NCI-H69 (cell line): Measurements from ENCODE around the gene ASPG.
"Not testable (repeated sequence)": the region's sequence is repeated elsewhere in the genome, so short reads cannot be mapped to it uniquely, and the experiment has no call there.

ENCODE experiments used
- DNase-seq: peaks from one replicate; lab custom pipeline; 2025; lab: John Stamatoyannopoulos, UW

Gene ASPG

GRCh38 chr14:104147346-104148125 is 62.0 kb downstream of the ASPG start:
- DNase-seq: no peak

- no peak for DNase-seq
Measured at GRCh38 chr14:104148433-104149277, 63.2 kb downstream of the ASPG start.

DNA sequence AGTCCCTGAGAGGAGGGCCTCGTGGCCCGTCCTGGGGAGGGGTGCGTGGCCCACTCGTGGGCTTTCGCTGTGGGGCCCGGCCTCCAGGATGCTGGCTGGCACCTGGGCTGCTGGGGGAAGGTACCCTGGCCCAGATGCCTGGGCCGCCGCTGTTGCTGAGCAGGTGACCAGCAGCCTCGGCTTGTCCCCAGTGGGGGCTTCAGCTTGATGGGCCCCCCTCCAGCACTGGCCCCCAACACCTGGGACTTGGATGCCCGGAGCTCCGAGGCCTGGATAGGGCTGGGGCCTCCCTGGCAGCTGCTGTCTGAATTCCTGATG is 63.7 kb downstream of the ASPG start:
- no peak for DNase-seq

- DNase-seq: peak; percentile 82
Measured at GRCh38 chr14:104149617-104150135, 64.2 kb downstream of the ASPG start.

DNA sequence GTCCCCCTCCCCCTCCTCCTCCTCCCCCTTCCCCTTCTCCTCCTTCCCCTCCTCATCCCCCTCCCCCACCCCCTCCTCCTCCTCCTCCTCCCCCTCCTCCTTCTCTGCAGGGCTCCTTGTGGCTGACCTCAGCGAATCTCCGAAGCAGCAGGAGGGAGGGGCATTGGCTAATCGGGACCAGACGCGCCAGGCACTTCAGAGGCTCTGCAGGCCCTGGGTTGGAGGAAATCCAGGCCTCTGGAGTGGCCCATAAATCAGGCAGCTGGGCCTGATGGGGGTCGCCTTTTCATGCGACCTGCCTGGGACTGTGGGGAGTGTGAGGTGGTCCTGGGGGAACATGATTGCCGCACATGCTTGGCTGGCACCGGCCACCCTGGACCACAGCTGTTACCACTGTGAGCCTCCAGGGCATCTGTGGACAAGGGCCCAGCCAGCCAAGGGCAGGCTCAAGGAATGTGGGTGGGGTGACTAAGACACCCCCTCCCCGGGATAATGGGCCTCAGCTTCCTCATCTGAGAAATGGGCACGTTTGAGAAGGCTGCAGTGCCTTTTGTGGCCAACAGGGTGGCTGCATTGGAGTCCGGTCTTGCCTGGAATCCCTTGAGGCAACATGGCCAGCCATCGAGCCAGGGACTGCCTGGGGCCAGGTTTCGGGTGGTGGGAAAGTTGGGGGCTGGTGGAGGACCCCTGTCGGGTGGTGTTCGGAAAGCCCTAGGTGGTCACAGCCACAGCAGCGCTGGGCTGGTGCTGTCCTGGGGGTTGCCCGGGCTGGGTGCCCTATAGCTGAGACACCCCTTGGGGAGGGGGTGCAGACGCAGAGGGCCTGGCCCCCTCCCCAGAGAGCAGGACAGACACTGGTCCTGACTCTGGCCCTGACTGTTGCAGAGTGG is 64.9 kb downstream of the ASPG start:
- DNase-seq: peak; percentile 92

DNA sequence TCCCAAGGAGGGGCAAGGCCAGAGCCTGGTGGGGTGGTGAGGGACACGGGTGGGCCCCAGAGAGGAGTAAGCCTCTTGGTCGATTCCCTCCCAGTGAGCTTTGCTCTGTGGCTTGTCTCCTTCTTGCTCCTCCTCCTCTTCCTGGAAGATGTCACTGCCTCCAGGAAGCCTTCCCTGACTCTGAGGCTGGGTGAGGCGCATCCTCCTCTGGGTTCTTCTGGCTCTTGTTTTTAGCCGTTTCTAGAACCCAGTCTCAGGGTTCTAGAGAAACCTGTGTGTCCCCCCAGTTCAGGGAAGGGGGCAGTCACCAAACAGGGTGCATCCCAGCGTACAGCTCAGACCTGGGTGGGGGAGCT is 65.5 kb downstream of the ASPG start:
- DNase-seq: no peak

DNA sequence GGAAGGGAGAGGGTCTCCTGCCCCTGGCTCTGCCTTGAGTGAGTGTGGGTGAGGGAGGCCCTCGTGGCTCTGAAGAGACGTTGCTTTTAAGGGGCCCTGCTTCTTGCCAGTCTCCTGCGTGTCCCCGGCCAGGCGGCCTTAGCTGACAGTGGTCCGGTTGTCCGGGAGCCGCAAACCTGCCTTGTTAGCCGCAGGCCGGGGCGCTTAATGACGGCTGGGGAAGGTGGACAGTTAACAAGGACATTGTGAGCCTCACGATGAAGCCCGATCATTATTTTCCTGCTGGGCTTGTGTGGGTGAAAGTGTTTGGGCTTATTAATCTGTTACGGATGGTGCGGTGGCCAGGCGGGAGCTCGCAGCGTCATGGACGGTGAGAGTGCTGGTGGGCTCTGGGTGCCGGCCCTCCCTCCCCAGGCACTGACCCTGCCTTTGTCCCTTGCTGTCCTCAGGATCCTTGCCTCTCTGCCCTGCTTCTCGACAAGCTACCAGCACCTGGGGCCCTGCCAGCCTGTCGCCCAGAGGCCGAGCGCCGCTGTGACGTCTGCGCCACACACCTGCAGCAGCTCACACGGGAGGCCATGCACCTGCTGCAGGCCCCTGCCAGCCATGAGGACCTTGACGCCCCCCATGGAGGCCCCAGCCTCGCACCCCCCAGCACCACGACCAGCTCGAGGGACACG is 66.2 kb downstream of the ASPG start:
- no peak for DNase-seq

- no peak for DNase-seq
Measured at GRCh38 chr14:104152246-104152575, 66.7 kb downstream of the ASPG start.

DNA sequence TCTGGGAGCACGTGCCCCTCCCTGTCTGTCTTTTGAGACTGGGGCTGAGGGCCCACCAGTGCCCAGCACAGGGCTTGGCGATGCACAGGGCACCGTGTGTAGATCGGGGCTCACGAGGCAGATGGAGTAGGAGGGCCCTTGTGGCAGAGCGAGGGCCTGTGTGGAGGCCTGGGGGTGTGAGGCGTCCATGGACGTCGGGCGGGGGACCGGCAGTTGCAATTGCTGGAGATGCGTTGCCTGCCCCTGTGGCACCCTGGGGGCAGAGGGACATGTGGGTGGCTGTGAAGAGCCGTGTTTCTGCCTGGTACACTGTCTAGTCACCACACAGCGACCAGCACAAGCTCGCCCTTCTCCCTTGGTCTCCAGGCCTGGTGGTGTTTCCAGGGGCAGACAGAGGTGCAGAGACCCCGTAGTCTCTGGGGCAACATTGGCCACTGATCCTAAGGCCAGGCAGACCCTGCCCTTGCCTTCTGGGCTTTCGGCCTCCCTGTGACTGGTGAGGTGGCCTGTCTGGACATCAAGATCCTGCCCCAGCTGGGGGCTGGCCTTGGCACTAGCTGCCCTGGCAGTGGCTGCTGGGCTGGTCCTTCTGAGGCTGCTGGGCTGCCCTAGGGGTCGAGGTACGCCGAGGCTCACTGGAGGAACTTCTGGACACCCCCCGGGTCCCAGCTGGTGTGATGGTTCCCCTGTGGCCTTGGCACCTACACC is 67.3 kb downstream of the ASPG start:
- DNase-seq: no peak

DNA sequence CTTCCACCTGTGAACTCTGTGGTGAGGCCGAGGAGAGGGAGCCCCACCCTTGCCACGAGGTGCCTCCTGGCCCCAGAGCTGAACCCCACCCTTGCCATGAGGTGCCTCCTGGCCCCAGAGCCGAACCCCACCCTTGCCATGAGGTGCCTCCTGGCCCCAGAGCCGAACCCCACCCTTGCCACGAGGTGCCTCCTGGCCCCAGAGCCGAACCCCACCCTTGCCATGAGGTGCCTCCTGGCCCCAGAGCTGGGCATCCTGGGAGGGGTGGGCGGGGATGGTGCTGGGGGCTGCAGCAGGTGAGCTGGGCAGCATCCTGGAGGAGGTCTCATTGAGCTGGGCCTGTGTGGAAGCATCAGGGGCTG is 67.9 kb downstream of the ASPG start:
- not testable (repeated sequence) for DNase-seq

DNA sequence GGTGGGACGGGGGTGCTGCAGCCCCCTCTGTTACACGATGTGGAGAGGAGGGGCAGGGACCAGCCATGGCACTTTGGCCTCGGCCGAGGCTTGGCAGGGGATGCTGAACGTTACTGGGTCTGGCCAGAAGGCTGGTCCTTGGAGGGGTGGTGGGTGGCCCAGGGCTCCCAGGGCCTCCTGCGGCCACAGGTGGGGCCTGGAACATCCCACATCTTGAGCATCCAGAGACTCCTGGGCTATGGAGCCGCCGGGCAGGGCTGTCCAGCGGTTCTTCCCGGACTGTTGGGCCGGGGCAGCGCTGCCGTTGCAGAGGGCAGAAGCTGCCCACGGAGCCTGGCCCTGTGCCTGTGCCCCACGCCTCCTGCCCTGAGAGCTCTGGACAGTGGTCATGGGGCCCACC is 68.7 kb downstream of the ASPG start:
- DNase-seq: no peak

DNA sequence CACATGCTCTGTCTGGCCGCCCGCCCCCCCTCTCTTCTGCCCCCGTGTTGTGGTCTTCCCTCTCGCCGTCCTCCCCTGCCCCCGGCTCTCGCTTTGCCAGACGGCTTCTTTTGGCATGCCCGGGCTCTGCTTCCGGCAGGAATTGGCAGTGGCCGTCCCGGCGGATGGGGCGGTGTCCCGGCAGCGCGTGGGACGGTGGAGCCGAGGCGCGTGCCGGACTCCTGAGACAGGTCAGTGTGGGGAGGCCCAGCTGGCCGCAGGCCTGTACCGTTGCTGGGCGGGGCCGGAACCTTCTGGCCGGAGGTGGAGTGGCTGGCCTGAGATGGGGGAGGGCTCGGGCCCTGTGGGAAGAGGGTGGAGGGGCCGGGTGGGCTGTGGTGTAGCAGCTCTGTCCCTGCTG is 70.0 kb downstream of the ASPG start:
- DNase-seq: no peak

- DNase-seq: no peak
Measured at GRCh38 chr14:104156142-104156541, 70.6 kb downstream of the ASPG start.

DNA sequence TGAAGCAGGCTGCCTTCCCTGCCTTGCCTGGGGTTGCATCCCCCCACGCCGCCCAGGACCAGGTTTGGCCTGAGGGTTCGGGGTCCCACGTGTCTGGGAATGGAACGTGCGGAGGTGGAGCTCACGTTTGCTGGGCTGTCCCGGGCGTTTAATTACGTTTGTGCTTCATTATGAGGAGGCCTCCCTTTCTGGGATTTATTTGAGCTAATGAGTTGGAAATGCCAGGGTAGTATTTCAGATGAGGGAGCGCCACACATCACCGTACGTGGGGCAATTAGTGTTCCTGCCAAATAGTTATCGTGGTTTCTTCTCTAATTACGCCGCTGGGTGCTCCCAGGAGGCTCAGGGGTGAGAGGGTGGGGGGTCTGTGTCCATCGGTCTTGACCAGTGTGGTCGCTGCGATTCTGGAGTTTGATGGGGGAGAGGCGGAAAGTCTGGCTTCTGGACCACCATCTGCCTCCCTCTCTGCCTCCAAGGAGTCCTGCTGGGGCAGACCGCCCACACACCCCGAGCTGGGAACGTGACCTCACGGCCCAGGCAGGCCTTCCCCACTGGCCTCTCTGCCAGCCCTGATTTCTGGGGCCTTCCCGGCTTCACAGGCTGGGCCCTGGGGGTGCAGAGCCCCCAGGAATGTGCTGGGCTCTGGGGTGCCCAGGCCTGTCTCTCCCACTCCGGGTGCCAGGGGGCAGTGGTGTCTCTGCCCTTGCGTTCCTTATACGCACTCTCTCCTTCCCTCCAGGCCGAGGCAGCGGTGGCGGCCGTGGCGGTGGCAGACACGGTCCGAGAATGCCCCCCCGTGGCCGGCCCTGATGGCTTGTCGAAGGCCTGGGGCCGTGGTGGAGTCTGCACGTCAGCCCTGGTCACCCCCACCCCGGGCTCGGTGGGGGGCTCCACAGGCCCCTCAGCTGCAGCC is 71.8 kb downstream of the ASPG start:
- DNase-seq: no peak

DNA sequence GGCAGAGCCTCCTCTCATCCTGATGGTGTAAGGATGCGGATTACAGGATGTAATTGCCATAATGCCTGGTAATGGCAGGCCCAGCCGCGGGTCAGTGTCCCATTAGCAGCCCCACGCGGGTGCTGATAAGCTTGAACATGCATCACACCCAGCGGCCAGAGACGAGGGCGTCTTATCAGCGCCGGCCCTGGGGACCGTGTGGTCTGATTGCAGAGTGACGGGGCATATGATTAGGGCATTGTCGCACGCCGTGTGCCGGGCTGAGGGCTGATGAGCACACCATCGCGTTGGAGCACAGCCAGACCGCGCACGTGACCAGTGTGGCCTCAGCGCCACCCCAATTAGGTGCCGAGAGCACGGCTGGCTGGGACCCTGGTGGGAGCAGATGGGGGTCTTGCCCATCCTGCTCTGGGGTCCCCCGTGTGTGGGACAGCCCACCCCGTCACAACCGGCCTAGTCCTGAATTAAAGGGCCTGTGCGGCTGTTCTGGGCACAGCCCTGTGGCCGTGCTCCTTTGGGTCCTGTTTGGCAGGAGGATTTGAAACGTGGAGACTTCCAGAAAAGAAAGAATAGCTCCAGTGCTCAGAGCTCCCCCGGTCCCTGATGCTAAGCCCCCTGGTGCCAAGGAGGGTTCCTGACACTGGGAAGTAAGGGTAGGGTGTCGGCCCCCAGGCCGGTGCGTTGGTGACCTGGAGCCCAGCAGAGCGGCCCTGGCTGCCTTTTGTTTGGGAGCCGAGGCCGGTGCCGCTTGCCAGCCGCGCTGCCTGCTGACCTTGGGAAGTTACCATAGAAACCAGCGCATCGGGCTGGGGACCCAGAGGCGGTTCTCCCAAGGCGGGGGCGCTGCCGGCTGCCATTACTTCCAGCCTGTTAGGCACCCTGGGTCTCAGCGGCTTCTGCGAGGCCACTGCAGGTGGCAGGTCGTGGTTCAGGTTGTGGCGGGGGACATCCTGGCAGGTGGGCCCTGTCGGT is 73.6 kb downstream of the ASPG start:
- peak; percentile 27 for DNase-seq

DNA sequence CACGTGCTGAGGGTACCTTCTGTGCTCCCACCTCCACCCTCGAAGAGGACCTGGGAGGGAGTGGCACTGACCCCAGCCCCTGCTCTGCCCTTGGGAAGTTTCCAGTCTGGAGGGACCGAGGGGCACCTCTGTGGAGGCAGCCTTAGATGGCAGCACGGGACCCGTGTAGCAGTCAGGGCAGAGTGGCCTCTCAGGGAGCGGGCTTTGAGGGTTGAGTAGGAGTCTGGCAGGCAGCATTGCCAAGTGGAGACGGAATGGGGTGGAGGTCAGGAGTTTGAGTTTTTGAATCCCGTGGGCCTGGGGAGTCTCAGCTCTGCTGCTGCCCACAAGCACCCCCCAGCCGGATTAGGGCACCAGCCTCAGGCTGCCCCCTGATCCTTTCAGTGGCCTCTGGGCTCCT is 74.5 kb downstream of the ASPG start:
- no peak for DNase-seq

DNA sequence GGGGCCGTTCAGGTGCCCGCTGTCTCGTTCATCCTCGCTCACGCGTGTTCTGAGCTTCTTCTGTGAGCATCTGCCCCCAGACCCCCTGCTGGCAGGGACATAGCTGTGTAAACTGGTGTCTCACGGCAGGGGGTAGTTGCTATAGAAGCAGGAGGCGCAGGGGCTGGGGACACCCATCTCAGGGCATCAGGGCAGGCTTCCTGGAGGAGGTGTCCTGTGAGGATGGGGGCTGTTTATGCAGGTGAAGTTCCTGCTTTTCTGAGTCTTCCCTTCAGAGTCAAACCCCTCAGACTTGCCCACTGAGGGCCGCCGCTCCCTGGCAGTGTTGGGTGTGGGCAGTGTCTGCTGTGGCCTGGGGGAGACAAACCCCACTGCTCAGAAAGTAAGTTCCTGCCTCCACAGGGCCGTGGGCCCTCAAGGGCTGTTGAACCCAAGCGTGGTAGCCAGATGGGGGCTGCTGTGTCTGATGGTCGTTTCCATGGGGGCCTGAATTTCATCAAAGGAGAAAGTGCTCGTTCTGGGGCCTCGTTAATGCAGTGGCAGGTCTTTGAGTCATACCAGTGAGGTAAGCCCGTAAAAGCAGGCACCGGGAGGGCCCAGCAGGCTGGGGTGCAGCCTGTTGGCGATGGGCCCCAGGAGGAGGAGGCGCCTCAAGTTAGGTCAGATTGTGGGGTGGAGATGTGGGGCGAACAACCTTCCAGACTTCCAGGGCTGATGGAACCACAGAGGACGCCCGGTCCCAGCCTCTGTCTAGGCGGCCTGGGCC is 76.3 kb downstream of the ASPG start:
- DNase-seq: peak; percentile 80

DNA sequence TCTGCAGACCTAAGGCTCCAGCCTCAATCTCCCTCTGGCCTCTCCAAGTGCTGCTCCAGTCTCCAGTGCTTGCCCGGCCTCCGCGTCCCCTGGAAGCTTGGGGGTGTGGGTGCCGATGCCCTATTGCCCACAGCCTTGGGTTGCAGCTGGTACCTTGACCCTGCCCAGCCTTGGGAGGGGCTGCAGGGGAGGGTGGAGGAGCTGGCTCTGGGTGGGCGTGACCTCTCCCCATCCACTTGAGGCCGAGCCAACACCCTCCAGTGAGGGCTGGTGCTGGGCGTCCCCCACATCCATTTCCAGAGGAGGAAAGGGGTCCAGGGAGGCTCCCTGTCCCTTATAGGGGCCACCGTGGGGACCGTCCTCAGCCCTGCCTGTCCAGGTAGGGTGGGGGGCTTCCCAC is 77.0 kb downstream of the ASPG start:
- DNase-seq: no peak
